Measurements from ENCODE around the gene SOX5. TPM values are rescaled to one million over a fixed set of nuclear protein-coding genes. Genes with fewer than 3 reads are reported as not detected.

SOX5 gene
- total RNA-seq, 1 experiment from 2014 or later: 0.52 TPM

DNA sequence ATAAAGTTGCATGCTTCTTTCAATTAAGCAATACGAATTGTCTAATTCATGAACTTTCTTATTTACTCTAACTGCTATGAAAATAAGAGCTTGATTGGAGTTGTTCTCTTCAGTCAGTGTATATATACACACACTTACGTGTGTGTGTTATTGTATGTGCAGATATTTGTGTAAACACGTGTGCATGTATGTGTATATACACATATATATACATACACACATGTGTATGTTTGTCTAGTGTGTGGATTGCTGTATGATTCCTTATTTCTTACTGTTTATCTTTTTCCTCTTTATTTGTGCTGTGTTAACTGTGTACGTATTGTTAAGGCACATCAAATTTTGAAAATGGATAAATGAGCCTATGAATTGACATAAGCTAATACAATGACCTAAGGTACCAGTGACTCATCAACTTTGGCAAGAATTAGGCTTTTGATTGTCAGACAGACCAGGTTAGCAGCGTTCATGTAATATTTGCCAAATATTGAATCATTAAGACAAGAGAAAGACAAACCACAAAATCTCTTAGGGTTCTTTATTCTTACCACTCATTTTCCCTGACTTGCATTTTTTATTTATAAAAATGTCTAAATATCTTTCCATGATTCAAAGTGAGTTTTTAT lies 423.9 kb downstream of the SOX5 start:
- intact Hi-C loops (cut with micrococcal nuclease): no loop called here
- TF ChIP-seq ELF1 (IDR thresholded peaks at IDR 0.05; ENCODE audit: borderline replicate concordance, low read depth) (no peak), POLR2AphosphoS5 (IDR thresholded peaks at IDR 0.05; ENCODE audit: low read depth, low read length) (no peak), CEBPB (IDR thresholded peaks at IDR 0.05; ENCODE audit: low read depth) (no peak), ZFX (IDR thresholded peaks at IDR 0.05) (no peak), TCF7L2 (IDR thresholded peaks at IDR 0.05; ENCODE audit: borderline replicate concordance, extremely low read depth, insufficient read depth, insufficient read length) (no peak), EGR1 (IDR thresholded peaks at IDR 0.05; ENCODE audit: low read depth) (no peak), YY1 (IDR thresholded peaks at IDR 0.05; ENCODE audit: extremely low read depth, insufficient replicate concordance, low read depth, low read length) (no peak), SRF (IDR thresholded peaks at IDR 0.05; ENCODE audit: low read depth) (no peak), EZH2 (IDR thresholded peaks at IDR 0.05) (no peak), ZNF274 (IDR thresholded peaks at IDR 0.05; ENCODE audit: low read depth, low read length) (no peak), FOSL1 (IDR thresholded peaks at IDR 0.05; ENCODE audit: low read depth) (no peak), CBX3 (IDR thresholded peaks at IDR 0.05; ENCODE audit: low read depth) (no peak), SIN3A (IDR thresholded peaks at IDR 0.05; ENCODE audit: low read depth) (no peak), REST (IDR thresholded peaks at IDR 0.05; ENCODE audit: low read depth) (no peak), POLR2A (IDR thresholded peaks at IDR 0.05; ENCODE audit: borderline replicate concordance, extremely low read depth, insufficient read depth, insufficient read length) (no peak)
- TF ChIP-seq, protein P1, sequence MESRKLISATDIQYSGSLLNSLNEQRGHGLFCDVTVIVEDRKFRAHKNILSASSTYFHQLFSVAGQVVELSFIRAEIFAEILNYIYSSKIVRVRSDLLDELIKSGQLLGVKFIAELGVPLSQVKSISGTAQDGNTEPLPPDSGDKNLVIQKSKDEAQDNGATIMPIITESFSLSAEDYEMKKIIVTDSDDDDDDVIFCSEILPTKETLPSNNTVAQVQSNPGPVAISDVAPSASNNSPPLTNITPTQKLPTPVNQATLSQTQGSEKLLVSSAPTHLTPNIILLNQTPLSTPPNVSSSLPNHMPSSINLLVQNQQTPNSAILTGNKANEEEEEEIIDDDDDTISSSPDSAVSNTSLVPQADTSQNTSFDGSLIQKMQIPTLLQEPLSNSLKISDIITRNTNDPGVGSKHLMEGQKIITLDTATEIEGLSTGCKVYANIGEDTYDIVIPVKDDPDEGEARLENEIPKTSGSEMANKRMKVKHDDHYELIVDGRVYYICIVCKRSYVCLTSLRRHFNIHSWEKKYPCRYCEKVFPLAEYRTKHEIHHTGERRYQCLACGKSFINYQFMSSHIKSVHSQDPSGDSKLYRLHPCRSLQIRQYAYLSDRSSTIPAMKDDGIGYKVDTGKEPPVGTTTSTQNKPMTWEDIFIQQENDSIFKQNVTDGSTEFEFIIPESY (IDR thresholded peaks at IDR 0.05; ENCODE audit: extremely low read depth, insufficient replicate concordance, low read length): no peak
- DNase-seq (ENCODE audit: low read depth, low spot score) (no peak), ATAC-seq (no peak)
- no TSS peak for BruUV-seq (replicated peaks)
- peaks cover 7 to 18% of the 10 kb centered on the region in 2 experiments; a peak in 2 of 4 replicates for H3K9me3 ChIP-seq (ENCODE audit: control insufficient read depth in 1 of 2, insufficient read depth in 1 of 2, low read depth in 1 of 2, low read length in 2 of 2)
- POLR2A ChIA-PET: no interaction called here
- H3K4me2 ChIP-seq (ENCODE audit: low read length): no peak overlapping the region
- no peaks in the 10 kb centered on the region for H3K36me3 ChIP-seq (ENCODE audit: control insufficient read depth in 1 of 2, insufficient read depth in 2 of 2, low read length in 2 of 2)
- H3K9ac ChIP-seq (ENCODE audit: low read length): no peak overlapping the region
- RAD21 ChIA-PET (ENCODE audit: low non-redundant PET in 1 of 2, low total read pairs in 2 of 2, uncharacterized antibody in 2 of 2, unreplicated experiment in 2 of 2): no interaction called here
- no peak overlapping the region for H2AFZ ChIP-seq (ENCODE audit: low read depth, low read length, poor library complexity, severe bottlenecking)
- H3K27me3 ChIP-seq (ENCODE audit: insufficient read depth, low read length): no peaks in the 10 kb centered on the region
- CTCF ChIA-PET: no interaction called here
- no peaks in the 10 kb centered on the region for H3K9me2 ChIP-seq (ENCODE audit: insufficient read depth)
- H3K4me1 ChIP-seq (ENCODE audit: control insufficient read depth in 1 of 2, insufficient read depth in 2 of 2, low read length in 2 of 2): no peaks in the 10 kb centered on the region
- H4K20me1 ChIP-seq (ENCODE audit: insufficient read depth): no peaks in the 10 kb centered on the region
- H3K27ac ChIP-seq (ENCODE audit: low read depth, low read length): no peak overlapping the region
- H3K4me3 ChIP-seq (replicated peaks in 1 of 2; ENCODE audit: low read depth in 1 of 2, low read length in 2 of 2): no peak overlapping the region
- H3K79me2 ChIP-seq (ENCODE audit: insufficient read depth, low read length): no peaks in the 10 kb centered on the region
